Measurements from ENCODE around the gene FBXL7.

Gene FBXL7

GRCh38 chr5:15647251-15647650 is 147.3 kb downstream of the FBXL7 start:
- CTCF ChIA-PET: no interaction called here
- DNase-seq (ENCODE audit: low read depth, low spot score): no peak
- no peak overlapping the region for H3K4me3 ChIP-seq (ENCODE audit: low read depth, low read length)
- TF ChIP-seq CTCF (IDR thresholded peaks at IDR 0.05; ENCODE audit: insufficient read depth, low read length, missing control alignments): no peak
- POLR2A ChIA-PET: no interaction called here

- POLR2A ChIA-PET: no interaction called here
- CTCF ChIA-PET: no interaction called here
- no peak for TF ChIP-seq CTCF (IDR thresholded peaks at IDR 0.05; ENCODE audit: insufficient read depth, low read length, missing control alignments)
- no peak for DNase-seq (ENCODE audit: low read depth, low spot score)
- no peak overlapping the region for H3K4me3 ChIP-seq (ENCODE audit: low read depth, low read length)
These were observed 150.3 kb downstream of the FBXL7 start for GRCh38 chr5:15650266-15650665.

GRCh38 chr5:15654779-15655178 is 154.8 kb downstream of the FBXL7 start:
- ChIA-PET CTCF (no interaction called here), POLR2A (no interaction called here)
- DNase-seq (ENCODE audit: low read depth, low spot score): no peak
- no peak for TF ChIP-seq CTCF (IDR thresholded peaks at IDR 0.05; ENCODE audit: insufficient read depth, low read length, missing control alignments)
- no peak overlapping the region for H3K4me3 ChIP-seq (ENCODE audit: low read depth, low read length)

GRCh38 chr5:15655683-15656082 is 155.7 kb downstream of the FBXL7 start:
- no peak for TF ChIP-seq CTCF (IDR thresholded peaks at IDR 0.05; ENCODE audit: insufficient read depth, low read length, missing control alignments)
- no peak overlapping the region for H3K4me3 ChIP-seq (ENCODE audit: low read depth, low read length)
- ChIA-PET CTCF (no interaction called here), POLR2A (no interaction called here)
- DNase-seq (ENCODE audit: low read depth, low spot score): no peak

DNA sequence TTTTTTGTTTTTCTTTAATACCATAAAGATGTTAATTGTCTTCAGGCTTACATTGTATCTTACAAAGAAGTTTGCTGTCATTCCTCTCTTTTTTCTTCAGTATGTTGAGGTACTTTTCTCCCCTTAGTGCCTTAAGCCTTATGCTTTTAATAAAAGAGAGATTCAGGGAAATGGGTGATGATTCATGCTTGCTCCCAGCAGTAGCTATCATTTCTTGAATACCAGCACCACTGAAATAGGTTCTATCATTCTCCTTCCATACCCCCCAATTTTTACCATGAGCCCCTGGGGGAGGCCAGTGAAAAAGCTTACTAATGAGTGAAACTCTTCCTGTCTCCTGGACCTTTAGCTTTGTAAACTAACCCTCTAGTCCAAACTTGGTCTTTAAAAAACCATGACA is 165.0 kb downstream of the FBXL7 start:
- no peak for DNase-seq (ENCODE audit: low read depth, low spot score)
- POLR2A ChIA-PET: no interaction called here
- CTCF ChIA-PET: interaction anchor here (1.4 kb wide), 2 partner anchors 14 to 65 kb away, joined by 3 read pairs; no protein-coding TSS in a partner anchor
- H3K4me3 ChIP-seq (ENCODE audit: low read depth, low read length): no peak overlapping the region
- TF ChIP-seq CTCF (IDR thresholded peaks at IDR 0.05; ENCODE audit: insufficient read depth, low read length, missing control alignments): no peak

DNA sequence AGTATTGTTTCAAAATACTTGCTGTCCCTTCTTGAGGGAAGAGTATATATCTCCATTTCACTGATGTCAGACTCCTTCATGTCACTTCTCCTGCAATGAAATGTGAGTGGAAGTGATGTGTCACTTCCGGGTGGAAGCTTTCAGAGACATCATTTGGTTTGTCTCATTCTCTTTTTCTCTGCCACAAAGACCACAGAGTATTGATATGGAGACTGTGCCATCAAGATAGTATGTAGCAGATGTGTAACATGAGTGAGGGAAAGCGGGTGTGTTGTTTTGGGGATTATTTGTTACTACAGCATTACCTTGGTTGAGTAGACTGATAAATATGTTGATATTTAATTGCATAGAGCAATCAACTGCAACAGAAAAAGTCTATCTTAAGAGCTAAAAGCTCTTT is 169.8 kb downstream of the FBXL7 start:
- ChIA-PET CTCF (no interaction called here), POLR2A (no interaction called here)
- no peak for DNase-seq (ENCODE audit: low read depth, low spot score)
- no peak for TF ChIP-seq CTCF (IDR thresholded peaks at IDR 0.05; ENCODE audit: insufficient read depth, low read length, missing control alignments)
- H3K4me3 ChIP-seq (ENCODE audit: low read depth, low read length): no peak overlapping the region
